Left ventricle myocardium inferior (tissue), 1 donor: ENCODE results near the gene CORO7. TPM values are rescaled to one million over a fixed set of nuclear protein-coding genes. Genes with fewer than 3 reads are reported as not detected.

Experiments used
- DNase-seq: peaks from one replicate; pipeline ENCODE4 v3.0.0-alpha.2; 2020
- H3K27ac ChIP-seq: fragments of 200-600 bp; replicated peaks from 2 replicates; pipeline ENCODE4 v1.8.0; 2021
- H3K27me3 ChIP-seq: fragments of 200-600 bp; 2 replicates; pipeline ENCODE4 v1.8.0; 2021; ENCODE audit warnings: low read depth
- H3K36me3 ChIP-seq: fragments of 200-600 bp; 2 replicates; pipeline ENCODE4 v1.8.0; 2021
- H3K4me1 ChIP-seq: fragments of 200-600 bp; 2 replicates; pipeline ENCODE4 v1.8.0; 2021
- H3K4me3 ChIP-seq: fragments of 200-600 bp; 2 replicates; pipeline ENCODE4 v1.8.0; 2021; ENCODE audit warnings: mild to moderate bottlenecking, moderate library complexity
- H3K9me3 ChIP-seq: fragments of 200-600 bp; replicated peaks from 2 replicates; pipeline ENCODE4 v1.8.0; 2021
- intact Hi-C: fragments of 100-400 bp; cut with micrococcal nuclease; formaldehyde crosslinking; loops from one replicate; pipeline ENCODE4 v1.11.0; 2022
- total RNA-seq: library from RNA; stranded (reverse); fragmentation: NEBNext Ultra II Directional; extraction: Animal tissue kit (Norgen Biotek cat#: 25700); gene quantifications from one replicate; pipeline ENCODE4 v1.2.1, GENCODE V29; 2021
- TF ChIP-seq, protein P1 (sequence below): fragments of 200-600 bp; IDR thresholded peaks from 2 replicates; pipeline ENCODE4 v1.8.0; 2021; ENCODE audit warnings: antibody characterized with exemption, mild to moderate bottlenecking, borderline replicate concordance
- donor health status: DM: no; HTN: yes; CAD: no; lungs with severe emphysema.

CORO7 gene
- total RNA-seq, 1 donor from 2014 or later = 12.5 TPM

DNA sequence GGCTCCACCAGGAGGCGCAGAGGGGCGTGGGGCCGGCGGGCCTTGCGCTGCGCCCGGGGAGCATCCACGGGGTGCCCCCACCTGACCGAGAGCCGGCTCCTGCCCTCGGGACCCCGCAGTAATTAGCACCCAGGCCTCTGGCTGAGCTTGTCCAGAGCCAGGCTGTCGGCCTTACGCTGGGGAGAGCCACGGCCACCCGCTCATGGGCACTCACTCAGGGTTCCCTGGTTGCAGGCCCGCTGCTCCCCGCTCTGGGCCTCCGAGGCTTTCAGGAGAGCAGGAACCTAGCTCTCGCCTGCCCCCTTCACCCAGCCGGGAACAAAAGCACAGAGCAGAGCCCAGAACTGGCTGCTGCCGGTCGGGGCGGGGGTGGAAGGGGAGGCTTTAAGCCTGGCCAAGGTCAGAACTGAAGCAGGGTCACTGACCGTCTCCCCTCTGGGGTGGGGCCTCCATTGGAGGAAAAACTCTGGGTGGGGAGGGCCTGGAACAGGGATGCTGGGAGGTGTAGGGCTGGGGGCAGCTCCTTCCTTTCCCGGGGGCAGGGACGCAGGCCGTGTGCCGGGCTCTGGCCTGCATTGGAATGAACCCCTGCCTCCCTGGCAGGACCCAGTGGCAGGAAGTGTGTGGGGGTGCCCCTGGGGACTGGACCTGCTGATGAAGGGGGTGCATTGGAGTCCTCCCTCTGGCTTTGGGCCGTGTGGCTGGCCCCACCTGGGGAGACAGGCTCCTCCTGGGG lies 88.2 kb downstream of the CORO7 start:
- Histone ChIP-seq H3K4me1 (peaks cover 74% of the 10 kb centered on the region), H3K36me3 (peaks cover 10% of the 10 kb centered on the region), H3K27me3 (no peaks in the 10 kb centered on the region), H3K4me3 (peak overlapping the region; percentile 69), H3K27ac (peak overlapping the region; percentile 96), H3K9me3 (no peaks in the 10 kb centered on the region)
- intact Hi-C loops = no loop called here
- DNase-seq = peak; percentile 83
- TF ChIP-seq, protein P1, sequence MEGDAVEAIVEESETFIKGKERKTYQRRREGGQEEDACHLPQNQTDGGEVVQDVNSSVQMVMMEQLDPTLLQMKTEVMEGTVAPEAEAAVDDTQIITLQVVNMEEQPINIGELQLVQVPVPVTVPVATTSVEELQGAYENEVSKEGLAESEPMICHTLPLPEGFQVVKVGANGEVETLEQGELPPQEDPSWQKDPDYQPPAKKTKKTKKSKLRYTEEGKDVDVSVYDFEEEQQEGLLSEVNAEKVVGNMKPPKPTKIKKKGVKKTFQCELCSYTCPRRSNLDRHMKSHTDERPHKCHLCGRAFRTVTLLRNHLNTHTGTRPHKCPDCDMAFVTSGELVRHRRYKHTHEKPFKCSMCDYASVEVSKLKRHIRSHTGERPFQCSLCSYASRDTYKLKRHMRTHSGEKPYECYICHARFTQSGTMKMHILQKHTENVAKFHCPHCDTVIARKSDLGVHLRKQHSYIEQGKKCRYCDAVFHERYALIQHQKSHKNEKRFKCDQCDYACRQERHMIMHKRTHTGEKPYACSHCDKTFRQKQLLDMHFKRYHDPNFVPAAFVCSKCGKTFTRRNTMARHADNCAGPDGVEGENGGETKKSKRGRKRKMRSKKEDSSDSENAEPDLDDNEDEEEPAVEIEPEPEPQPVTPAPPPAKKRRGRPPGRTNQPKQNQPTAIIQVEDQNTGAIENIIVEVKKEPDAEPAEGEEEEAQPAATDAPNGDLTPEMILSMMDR = peak; percentile 75

DNA sequence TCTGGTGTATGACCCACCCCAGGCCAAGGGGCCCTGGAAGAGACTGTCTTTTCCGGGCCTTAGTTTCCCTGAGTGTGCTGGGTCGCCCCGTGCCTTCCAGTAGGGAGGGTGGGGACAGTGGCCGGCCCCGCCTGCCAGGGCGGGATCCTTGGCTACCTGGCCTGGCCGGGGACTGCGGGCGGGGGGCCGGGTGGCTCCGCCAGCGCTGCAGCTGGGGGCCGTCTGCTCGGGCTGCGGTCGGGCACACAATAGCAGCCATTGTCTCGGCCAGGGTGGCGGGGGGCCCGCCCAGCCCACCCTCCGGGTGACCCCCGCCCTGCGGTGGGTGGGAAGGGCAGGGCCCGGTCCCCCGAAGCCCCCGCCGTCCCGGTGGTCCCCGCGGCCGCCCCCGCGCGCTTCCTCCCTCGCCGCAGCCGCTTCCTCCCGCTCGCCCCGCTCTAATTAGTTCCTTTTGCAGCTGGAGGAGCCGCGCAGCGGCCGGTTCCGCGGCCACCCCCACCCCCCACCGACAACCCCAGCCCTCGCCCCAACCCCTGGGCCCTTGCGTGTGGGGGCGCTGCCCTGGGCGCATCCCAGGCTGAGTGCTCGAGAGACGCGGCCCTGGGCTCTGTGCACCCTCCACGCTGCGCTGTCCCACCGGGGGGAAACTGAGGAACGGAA lies 88.9 kb downstream of the CORO7 start:
- H3K27ac ChIP-seq = peak overlapping the region; percentile 96
- H3K4me1 ChIP-seq = peaks cover 81% of the 10 kb centered on the region
- no peak for DNase-seq
- H3K27me3 ChIP-seq = no peaks in the 10 kb centered on the region
- intact Hi-C loops = no loop called here
- peak overlapping the region; percentile 69 for H3K4me3 ChIP-seq
- TF ChIP-seq, protein P1 = no peak
- H3K36me3 ChIP-seq = peaks cover 5% of the 10 kb centered on the region
- H3K9me3 ChIP-seq = no peaks in the 10 kb centered on the region

DNA sequence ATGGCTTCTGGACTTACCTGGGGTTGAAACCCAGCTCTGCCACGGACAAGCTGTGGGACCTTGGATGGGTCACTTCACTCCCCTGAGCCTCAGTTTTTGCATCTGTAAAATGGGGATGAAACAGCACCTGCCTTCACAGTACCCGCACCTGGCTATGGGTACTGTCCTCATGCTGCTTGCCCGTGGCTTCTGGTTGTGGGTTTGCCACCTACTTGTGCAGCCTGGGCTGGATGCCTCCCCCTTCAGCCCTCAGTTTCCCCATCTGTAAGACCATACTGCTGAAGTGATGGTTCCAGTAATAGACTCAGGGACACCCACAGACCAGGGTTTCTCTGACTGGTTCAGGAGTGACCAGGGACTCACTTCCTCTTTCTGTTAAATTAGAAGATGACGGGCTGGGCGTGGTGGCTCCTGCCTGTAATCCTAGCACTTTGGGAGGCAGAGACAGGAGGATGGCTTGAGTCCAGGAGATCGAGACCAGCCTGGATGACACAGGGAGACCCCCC lies 91.1 kb downstream of the CORO7 start:
- Histone ChIP-seq H3K27ac (peak overlapping the region; percentile 96), H3K9me3 (no peaks in the 10 kb centered on the region), H3K36me3 (no peaks in the 10 kb centered on the region), H3K4me3 (no peak overlapping the region), H3K4me1 (peaks cover 100% of the 10 kb centered on the region), H3K27me3 (no peaks in the 10 kb centered on the region)
- TF ChIP-seq, protein P1 = no peak
- no peak for DNase-seq
- intact Hi-C loops = no loop called here

DNA sequence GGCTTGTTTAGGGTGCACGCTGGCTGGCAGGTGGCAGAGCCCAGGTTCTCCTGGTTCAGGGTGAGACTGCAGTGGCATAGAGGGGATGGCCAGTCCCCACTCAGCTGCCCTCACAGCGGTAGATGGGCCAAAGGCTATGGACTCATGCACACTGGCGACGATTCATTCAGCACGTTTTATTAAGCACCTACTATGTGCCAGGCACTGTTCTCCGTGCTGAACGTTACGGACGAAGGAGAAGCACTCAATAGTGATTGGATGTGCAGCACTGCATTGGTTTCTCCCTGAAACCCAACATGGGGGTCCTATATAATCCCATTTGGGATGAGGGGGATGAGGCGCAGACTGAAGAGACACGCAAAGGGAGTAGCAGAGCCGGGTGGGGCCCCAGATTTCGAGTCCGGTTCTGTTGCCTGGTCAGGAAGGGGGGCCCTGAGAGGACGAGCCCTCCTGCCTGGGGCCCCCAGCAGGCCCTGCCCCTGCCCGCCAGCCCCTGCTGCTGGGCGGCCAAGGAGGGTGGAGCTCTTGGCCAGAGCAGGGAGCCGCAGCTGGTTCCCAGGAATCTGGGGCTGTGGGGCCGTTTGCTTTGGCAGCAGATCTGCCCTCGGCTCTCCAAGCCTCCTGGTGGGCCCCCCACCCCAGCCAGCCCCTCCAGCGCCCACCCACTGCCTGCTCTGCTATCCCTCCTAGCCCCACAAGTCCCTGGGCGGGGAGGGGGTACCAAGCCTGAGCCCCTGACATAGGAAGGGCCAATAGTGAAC lies 91.7 kb downstream of the CORO7 start:
- intact Hi-C loops = no loop called here
- TF ChIP-seq, protein P1 = no peak
- Histone ChIP-seq H3K9me3 (no peaks in the 10 kb centered on the region), H3K4me1 (peaks cover 100% of the 10 kb centered on the region), H3K27ac (peak overlapping the region; percentile 96), H3K36me3 (no peaks in the 10 kb centered on the region), H3K4me3 (peak overlapping the region; percentile 26), H3K27me3 (no peaks in the 10 kb centered on the region)
- DNase-seq = no peak

DNA sequence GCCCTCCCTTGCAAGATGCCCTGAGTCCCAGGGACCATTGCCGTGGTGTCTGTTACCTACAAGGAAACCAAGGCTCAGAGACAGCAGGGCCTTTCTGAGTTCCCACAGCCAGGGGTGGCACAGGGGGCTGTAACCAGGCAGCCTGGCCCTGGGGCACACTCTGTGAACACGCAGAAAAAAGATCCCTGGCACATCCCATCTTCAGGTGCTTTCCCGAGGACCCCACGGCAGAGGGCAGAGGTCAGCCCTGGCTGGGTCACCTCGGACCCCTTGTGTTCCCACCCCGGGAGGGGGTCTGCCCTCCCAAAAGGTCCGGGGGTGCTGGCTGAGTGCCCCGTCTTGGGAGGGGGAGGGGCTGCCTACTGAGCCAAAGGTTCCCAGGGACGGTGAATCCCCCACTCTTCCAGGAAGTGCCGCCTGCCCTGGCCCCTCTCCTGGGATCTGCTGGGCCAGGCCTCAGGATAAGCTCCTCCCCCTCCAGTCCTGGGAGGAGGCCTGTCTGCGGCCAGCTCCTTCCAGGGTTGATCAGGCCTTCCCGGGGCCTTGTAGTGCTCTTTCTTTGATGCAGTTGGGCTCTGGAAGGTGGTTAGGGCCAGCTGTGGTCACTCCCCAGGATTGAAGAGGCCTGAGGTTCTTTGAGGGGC lies 92.4 kb downstream of the CORO7 start:
- Histone ChIP-seq H3K27me3 (no peaks in the 10 kb centered on the region), H3K27ac (peak overlapping the region; percentile 96), H3K4me1 (peaks cover 100% of the 10 kb centered on the region), H3K9me3 (no peaks in the 10 kb centered on the region), H3K4me3 (peak overlapping the region; percentile 26), H3K36me3 (no peaks in the 10 kb centered on the region)
- TF ChIP-seq, protein P1 = no peak
- DNase-seq = peak; percentile 70
- intact Hi-C loops = no loop called here
